Measurements from ENCODE around the gene RANBP1.

The RANBP1 gene

GRCh38 chr22:20089226-20089976 lies 26.5 kb upstream of the RANBP1 start:
- DNase-seq, result no peak

GRCh38 chr22:20089977-20090729 lies 25.8 kb upstream of the RANBP1 start:
- no peak for DNase-seq

GRCh38 chr22:20090730-20091240 lies 25.1 kb upstream of the RANBP1 start:
- no peak for DNase-seq

- no peak for DNase-seq
These were observed 24.0 kb upstream of the RANBP1 start for GRCh38 chr22:20091690-20092476.

- no peak for DNase-seq
These were observed 23.4 kb upstream of the RANBP1 start for GRCh38 chr22:20092477-20092854.

GRCh38 chr22:20093418-20094196 lies 22.3 kb upstream of the RANBP1 start:
- peak in 7 of 14 donors; percentile 34 to 96 (median 57) for DNase-seq

GRCh38 chr22:20094197-20094807 lies 21.6 kb upstream of the RANBP1 start:
- no peak for DNase-seq

- DNase-seq, result no peak
These were observed 20.4 kb upstream of the RANBP1 start for GRCh38 chr22:20095521-20095920.

- no peak for DNase-seq
These were observed 19.1 kb upstream of the RANBP1 start for GRCh38 chr22:20096574-20097420.

- no peak for DNase-seq
These were observed 16.7 kb upstream of the RANBP1 start for GRCh38 chr22:20099099-20099711.

- DNase-seq, result no peak
These were observed 14.3 kb upstream of the RANBP1 start for GRCh38 chr22:20101638-20102037.

- no peak for DNase-seq
These were observed 13.6 kb upstream of the RANBP1 start for GRCh38 chr22:20102203-20102780.

GRCh38 chr22:20105456-20106204 lies 10.3 kb upstream of the RANBP1 start:
- no peak for DNase-seq

- no peak for DNase-seq
These were observed 9.6 kb upstream of the RANBP1 start for GRCh38 chr22:20106205-20106848.

GRCh38 chr22:20106849-20107237 lies 9.1 kb upstream of the RANBP1 start:
- DNase-seq, result no peak

GRCh38 chr22:20107471-20107901 lies 8.4 kb upstream of the RANBP1 start:
- peak in 1 of 14 donors; percentile 66 for DNase-seq

- DNase-seq, result no peak
These were observed 7.8 kb upstream of the RANBP1 start for GRCh38 chr22:20107951-20108756.
